HG03025 (cell line): ENCODE results near the gene NDUFAF8.
A peak's percentile ranks its signal among the peaks of the same experiment; 100 is the strongest.
"Not testable (repeated sequence)": the region's sequence is repeated elsewhere in the genome, so short reads cannot be mapped to it uniquely, and the experiment has no call there.

Source experiments
- ATAC-seq: cut with Tn5 transposase; IDR thresholded peaks from one replicate; pipeline ENCODE4 v1.9.1; 2021; ENCODE audit warnings: mild to moderate bottlenecking, moderate library complexity; ENCODE audit not compliant: unreplicated experiment, low FRiP score

The NDUFAF8 gene

GRCh38 chr17:81222620-81222905 lies 16.6 kb upstream of the NDUFAF8 start:
- ATAC-seq = no peak

- peak; percentile 81 for ATAC-seq
Observed at GRCh38 chr17:81222906-81223761, 16.0 kb upstream of the NDUFAF8 start, which contains the start of gene CEP131. CEP131 (minus strand) TSS chr17:81222965; CDS start chr17:81220056, 2,909 bp downstream.

- no peak for ATAC-seq
Observed at GRCh38 chr17:81223762-81224130, 15.4 kb upstream of the NDUFAF8 start.

GRCh38 chr17:81227630-81228029 lies 11.5 kb upstream of the NDUFAF8 start:
- not testable (repeated sequence) for ATAC-seq

GRCh38 chr17:81228420-81228819 lies 10.7 kb upstream of the NDUFAF8 start:
- ATAC-seq = no peak

- ATAC-seq = no peak
Observed at GRCh38 chr17:81228834-81229665, 10.1 kb upstream of the NDUFAF8 start.

GRCh38 chr17:81229666-81229920 lies 9.5 kb upstream of the NDUFAF8 start:
- no peak for ATAC-seq

GRCh38 chr17:81230043-81230820 lies 8.9 kb upstream of the NDUFAF8 start:
- no peak for ATAC-seq

GRCh38 chr17:81231121-81231645 lies 7.9 kb upstream of the NDUFAF8 start:
- no peak for ATAC-seq

- no peak for ATAC-seq
Observed at GRCh38 chr17:81231766-81232581, 7.1 kb upstream of the NDUFAF8 start.

- no peak for ATAC-seq
Observed at GRCh38 chr17:81232616-81233241, 6.4 kb upstream of the NDUFAF8 start.

- ATAC-seq = no peak
Observed at GRCh38 chr17:81233316-81233715, 5.8 kb upstream of the NDUFAF8 start.

- ATAC-seq = no peak
Observed at GRCh38 chr17:81233811-81234505, 5.2 kb upstream of the NDUFAF8 start.

GRCh38 chr17:81234506-81234855 lies 4.6 kb upstream of the NDUFAF8 start:
- no peak for ATAC-seq

- no peak for ATAC-seq
Observed at GRCh38 chr17:81234940-81235821, 3.9 kb upstream of the NDUFAF8 start.

- no peak for ATAC-seq
Observed at GRCh38 chr17:81235822-81236740, 3.0 kb upstream of the NDUFAF8 start.

- no peak for ATAC-seq
Observed at GRCh38 chr17:81236784-81237183, 2.3 kb upstream of the NDUFAF8 start.
